Measurements from ENCODE around the gene SLC35D2.
"Not testable (repeated sequence)": the region's sequence is repeated elsewhere in the genome, so short reads cannot be mapped to it uniquely, and the experiment has no call there.

Gene SLC35D2

GRCh38 chr9:96361668-96362067 is 21.8 kb downstream of the SLC35D2 start:
- DNase-seq (ENCODE audit: low read depth), result no peak

GRCh38 chr9:96360976-96361375 is 22.5 kb downstream of the SLC35D2 start:
- no peak for DNase-seq (ENCODE audit: low read depth)

GRCh38 chr9:96360523-96360922 is 23.0 kb downstream of the SLC35D2 start:
- not testable (repeated sequence) for DNase-seq (ENCODE audit: low read depth)

- DNase-seq (ENCODE audit: low read depth), result no peak
Measured at GRCh38 chr9:96350866-96351265, 32.6 kb downstream of the SLC35D2 start.

- no peak for DNase-seq (ENCODE audit: low read depth)
Measured at GRCh38 chr9:96348261-96348660, 35.2 kb downstream of the SLC35D2 start.

- DNase-seq (ENCODE audit: low read depth), result no peak
Measured at GRCh38 chr9:96345551-96345950, 38.0 kb downstream of the SLC35D2 start.

- DNase-seq (ENCODE audit: low read depth), result no peak
Measured at GRCh38 chr9:96344458-96345180, 38.9 kb downstream of the SLC35D2 start.

GRCh38 chr9:96343515-96344360 is 39.8 kb downstream of the SLC35D2 start:
- no peak for DNase-seq (ENCODE audit: low read depth)

GRCh38 chr9:96342571-96343245 is 40.8 kb downstream of the SLC35D2 start:
- DNase-seq (ENCODE audit: low read depth), result no peak

- no peak for DNase-seq (ENCODE audit: low read depth)
Measured at GRCh38 chr9:96340707-96341106, 42.8 kb downstream of the SLC35D2 start.

GRCh38 chr9:96338299-96338698 is 45.2 kb downstream of the SLC35D2 start:
- DNase-seq (ENCODE audit: low read depth), result no peak

GRCh38 chr9:96333958-96334357 is 49.6 kb downstream of the SLC35D2 start:
- DNase-seq (ENCODE audit: low read depth), result no peak

GRCh38 chr9:96331236-96331947 is 52.1 kb downstream of the SLC35D2 start:
- DNase-seq (ENCODE audit: low read depth), result no peak

GRCh38 chr9:96327694-96328352 is 55.7 kb downstream of the SLC35D2 start:
- DNase-seq (ENCODE audit: low read depth), result peak; percentile 1

- no peak for DNase-seq (ENCODE audit: low read depth)
Measured at GRCh38 chr9:96323169-96323568, 60.3 kb downstream of the SLC35D2 start.

- DNase-seq (ENCODE audit: low read depth), result not testable (repeated sequence)
Measured at GRCh38 chr9:96322736-96323135, 60.8 kb downstream of the SLC35D2 start.

GRCh38 chr9:96322210-96322609 is 61.3 kb downstream of the SLC35D2 start:
- not testable (repeated sequence) for DNase-seq (ENCODE audit: low read depth)

- DNase-seq (ENCODE audit: low read depth), result no peak
Measured at GRCh38 chr9:96321515-96321914, 62.0 kb downstream of the SLC35D2 start.

GRCh38 chr9:96320749-96321280 is 62.7 kb downstream of the SLC35D2 start:
- no peak for DNase-seq (ENCODE audit: low read depth)

GRCh38 chr9:96318921-96319565 is 64.5 kb downstream of the SLC35D2 start:
- DNase-seq (ENCODE audit: low read depth), result no peak

Measured in activated T-helper 9 cell treated with anti-CD3 and anti-CD28 coated beads, Interleukin-2, amount 50 U/mL, for 16 hours (primary cell).